Stimulated activated CD4-positive, alpha-beta T cell treated with anti-CD3 and anti-CD28 coated beads, TNF-alpha, amount 100 ng/mL, for 48 hours (primary cell): ENCODE data around the gene DEXI.
"Not testable (repeated sequence)": the region's sequence is repeated elsewhere in the genome, so short reads cannot be mapped to it uniquely, and the experiment has no call there.

Source experiments
- DNase-seq, 3 donors: peaks; one replicate each; pipeline ENCODE4 v3.0.0-alpha.2; 2020; ENCODE audit warnings: low read depth in 3 of 3

The DEXI gene

DNA sequence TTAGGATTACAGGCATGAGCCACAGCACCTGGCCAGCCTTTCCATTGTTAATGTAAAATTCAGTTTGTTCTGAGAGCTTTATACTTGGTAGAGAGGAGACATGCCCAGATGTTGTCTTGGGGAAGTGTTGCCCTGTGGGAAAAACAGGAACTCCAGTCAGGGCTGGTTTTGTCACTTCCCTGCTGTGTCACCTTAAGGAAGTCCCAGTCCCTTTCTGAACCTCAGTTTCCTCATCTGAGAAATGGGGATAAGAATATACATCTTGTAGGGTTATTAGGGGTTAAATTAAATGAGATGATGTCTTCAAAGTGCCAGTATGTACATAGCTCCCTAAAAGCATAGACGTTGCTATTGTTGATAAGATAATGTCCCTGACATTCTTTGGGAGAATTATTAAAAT lies 27.3 kb upstream of the DEXI start:
- no peak for DNase-seq

DNA sequence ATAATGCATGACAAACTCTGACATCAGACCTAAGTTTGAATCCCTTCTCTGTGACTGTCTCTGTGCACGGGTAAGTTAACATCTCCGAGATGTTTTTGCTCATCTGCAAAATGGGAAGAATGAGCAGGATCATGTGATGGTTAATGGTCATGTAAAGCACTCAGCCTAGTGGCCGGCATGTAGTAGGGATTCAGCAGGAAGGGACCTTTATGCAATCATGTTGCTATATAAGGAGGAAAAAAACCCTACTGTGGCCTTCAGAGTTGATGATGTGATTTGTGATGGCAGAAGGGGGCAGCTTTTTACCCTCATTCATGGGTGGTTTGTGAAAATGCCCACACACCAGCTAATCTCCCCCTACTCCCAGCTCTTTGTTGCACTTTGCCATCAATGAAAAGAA lies 26.2 kb upstream of the DEXI start:
- no peak for DNase-seq

DNA sequence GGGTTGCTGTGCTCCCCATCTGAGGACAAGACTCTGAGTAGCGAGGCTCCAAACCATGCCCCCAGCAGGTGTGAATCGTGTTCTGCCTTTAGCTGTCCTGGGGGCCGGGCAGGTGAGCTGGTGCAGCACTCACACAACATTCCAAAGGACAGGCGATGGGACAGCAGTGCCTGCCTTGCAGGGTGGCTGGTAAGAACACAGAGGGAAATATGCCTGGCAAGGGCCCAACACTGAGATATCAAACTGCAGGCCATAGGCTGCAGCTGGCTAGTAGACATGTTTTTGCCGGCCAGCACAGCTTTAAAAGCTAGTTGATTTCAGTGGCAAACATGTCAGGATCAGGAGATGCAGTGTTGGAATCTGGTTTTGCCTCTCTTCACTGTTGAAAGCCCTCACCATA lies 25.7 kb upstream of the DEXI start:
- no peak for DNase-seq

DNA sequence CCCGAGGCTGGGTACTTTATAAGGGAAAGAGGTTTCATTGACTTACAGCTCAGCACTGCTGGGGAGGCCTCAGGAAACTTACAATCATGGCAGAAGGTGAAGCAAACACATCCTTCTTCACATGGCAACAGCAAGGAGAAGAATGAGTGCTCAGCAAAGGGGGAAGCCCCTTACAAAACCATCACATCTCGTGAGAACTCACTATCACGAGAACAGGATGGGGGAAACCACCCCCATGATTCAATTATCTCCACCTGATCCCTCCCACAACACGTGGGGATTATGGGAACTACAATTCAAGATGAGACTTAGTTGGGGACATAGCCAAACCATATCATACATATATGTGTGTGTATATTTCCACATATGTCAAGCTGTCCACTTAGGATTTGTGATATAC lies 24.3 kb upstream of the DEXI start:
- not testable (repeated sequence) for DNase-seq

DNA sequence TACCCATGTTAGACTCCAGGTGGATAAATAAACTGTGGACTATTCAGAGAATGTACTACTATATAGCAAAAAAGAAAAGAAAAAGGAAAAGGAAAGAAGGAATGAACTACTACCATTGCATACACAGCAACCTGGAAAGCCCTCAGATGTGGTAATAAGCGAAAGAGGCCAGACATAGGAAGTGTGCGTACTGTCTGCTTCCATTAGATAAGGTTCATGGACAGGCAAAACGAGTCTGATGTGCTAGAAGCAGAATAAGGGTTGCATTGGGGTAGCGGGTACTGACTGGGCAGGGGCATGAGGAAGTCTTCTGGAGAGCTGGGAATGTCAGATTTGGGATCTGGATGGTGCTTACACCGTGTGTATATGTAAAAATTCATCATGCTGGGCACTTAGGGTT lies 23.9 kb upstream of the DEXI start:
- no peak for DNase-seq

DNA sequence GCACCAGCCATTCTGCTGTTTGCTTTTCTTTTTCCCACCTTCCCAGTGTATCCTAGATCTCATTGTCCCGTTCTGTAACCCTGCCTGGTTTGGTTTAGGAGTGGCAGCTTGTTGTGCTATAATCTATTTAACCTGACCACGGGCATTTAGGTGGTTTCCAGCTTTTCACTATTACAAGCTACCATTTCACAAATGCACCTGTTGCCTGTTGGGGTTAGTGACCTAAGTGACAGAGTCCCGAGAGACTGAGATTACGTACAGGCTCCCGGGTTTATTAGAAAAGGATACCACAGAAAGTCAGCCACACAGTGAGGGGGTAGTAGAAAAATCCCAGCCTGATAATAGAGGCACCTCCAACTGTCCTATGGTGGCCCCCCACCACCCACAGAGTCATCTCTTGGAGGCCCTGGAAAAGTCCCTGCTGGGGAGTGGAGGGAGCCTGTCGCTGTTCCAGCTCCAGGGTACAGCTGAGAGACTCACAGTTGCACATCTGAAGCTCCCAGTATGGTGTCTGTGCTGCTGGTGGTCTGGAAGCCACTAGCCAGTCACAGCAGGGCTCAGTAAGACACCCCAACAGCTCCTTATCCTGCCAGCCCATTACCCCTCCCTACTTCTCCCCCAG lies 23.3 kb upstream of the DEXI start:
- no peak for DNase-seq

DNA sequence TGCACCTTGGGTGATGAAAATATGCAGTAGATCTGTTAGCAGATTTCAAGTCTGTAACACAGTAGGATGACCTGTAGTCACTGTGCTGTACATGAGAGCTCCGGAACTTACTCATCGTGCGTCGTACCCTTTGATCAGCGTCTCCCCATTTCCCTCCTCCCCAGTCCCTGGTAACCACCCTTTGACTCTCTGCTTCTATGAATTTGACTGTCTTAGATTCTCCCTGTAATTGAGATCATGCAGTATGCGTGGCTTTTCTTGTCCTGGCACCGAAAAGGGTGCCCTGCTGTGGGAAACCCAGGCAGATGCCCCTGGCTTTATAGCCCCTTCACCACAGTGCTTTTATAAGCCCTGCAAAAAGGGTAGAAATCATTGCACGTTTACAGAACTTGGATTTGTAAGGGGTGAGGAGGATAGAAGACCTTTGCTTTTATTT lies 22.6 kb upstream of the DEXI start:
- peak; percentile 45 to 68 (median 47) for DNase-seq

DNA sequence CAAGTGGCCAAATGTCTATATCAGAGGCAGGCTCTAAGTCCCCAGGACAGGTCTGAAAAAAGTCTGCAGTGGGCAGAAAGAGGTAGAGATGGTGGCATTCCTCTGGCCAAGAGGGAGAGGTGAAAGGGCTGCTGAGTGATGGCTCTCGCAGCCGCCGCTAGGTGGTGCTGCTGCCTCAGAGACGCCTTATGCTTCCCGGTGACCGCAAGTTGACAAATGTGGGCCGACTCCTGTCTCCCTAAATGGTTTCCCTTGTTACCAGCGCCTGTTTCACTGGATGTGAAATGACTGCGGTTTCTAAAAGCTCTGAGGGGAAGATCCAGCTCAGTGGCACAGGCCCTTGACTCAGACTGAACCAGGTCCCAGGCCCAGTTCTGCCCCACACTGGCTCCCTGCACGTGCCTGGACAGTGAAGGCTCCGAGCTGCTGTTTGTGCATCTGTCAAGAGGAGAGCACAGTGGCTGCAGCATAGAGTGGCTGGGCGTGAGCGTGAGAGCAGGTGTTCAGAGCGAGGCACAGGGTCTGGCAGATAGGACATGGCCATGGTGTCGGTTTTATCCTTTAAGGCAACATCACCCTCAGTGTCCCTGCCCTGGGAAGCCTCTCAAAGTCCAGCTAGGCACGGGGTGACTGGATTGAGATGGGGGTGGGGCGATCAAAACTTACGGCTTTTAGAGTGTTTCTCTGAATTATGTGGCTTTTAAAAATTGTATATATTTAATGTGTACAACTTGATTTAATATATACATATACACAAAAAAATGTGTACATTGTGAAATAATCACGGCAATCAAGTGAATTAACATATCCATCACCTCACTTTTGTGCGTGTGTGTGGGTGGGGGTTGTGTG lies 22.0 kb upstream of the DEXI start:
- DNase-seq: peak; percentile 78 to 83 (median 80)

DNA sequence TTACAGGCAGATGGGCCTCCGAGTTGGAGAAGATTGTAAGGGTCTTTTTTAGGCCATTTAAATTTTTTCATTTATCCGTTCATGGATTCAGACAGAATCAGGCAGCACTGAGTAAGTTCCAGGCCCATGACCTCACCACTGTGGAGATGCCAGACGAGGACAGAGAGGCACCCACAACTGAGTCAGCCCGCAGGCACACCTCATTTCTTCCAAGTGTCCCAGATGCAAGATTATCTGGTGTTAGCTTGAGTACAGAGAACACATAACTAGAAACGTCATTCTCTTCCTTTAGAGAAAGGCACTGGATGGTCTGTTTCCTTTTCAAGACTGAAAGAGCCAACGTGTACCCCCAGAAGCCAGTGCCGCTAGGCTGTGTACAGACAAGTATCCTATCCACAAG lies 19.0 kb upstream of the DEXI start:
- no peak for DNase-seq

DNA sequence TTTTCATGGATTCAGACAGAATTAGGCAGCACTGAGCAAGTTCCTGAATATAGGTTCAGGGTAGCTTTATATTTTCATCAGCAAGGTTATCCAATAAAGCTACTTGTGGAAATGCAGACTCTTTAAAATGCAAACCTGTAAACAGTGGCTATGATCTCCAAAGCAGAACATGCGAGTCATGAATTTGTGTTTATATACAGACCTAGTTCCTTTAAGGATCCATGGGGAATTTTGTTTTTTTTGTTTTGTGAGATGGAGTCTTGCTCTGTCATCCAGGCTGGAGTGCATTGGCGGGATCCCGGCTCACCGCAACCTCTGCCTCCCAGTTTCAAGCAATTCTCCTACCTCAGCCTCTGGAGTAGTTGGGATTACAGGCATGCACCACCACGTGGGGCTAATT lies 16.9 kb upstream of the DEXI start:
- DNase-seq: no peak

DNA sequence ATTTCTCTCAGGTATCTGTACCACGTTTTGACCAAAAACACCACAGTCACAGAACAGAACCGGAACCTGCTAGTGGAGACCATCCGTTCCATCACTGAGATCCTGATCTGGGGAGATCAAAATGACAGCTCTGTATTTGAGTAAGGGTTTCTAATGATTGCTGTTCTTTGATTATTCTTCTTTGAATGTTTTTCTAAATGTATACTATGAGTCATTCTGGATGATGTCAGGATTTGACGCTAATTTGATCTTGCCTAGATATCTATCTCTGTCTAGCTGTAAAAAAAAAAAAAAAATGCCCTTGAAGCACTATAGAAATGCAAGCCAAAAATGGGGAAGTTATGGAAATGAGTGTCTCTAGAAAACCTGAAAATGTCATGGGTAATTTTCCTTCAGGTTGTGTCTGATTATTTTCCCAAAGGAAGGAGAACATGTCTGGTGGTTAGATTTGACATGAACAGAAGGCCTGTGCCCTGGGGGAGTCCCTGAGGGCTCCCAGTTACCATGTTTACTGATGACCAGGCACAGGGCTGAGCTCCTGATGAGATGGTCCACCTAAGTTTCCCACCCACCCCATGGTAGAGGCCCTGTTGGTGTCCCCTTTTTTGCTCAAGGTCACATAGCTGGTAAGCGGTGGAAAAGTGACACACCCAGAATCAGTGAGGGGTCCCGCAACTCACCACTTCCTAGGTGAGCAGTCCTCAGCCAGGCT lies 15.7 kb upstream of the DEXI start:
- DNase-seq: no peak

DNA sequence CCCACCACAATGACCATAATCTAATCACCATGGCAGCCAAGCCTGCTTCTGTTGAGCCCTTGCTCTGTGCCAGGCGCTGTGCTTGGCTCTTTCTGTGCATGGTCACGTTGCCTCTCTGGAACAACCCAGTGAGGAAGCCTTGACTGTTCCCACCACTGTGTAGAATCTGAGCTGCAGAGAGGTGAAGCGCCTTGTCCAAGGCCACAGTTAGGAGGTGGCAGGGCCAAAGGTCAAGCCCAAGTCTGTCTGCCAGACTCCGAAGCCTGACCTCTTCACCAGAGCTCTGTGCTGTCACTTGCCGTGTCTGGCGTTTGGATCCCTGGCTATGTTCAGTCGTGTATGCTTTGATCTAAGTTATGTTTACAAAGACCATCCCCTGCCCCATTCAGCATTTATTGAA lies 12.6 kb upstream of the DEXI start:
- DNase-seq: no peak

DNA sequence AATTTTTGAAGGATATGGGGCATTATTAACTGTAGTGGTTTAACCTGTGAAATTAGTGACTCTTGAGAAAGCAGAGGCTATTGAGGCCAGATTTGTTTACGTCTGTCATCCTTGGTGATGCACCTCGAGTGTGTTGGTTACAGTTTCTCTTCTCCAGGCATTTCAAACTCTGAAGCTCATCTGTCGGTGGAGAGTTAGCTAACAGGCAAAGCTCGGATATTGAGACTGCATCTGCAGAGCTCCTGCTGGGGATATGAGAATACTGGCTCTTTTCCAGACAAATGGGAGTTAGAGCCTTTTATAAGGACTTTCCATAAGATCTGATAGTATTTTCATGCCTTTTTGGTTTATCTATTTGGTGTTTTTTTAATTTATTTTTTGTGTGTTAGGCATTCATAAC lies 8.8 kb upstream of the DEXI start:
- no peak for DNase-seq

DNA sequence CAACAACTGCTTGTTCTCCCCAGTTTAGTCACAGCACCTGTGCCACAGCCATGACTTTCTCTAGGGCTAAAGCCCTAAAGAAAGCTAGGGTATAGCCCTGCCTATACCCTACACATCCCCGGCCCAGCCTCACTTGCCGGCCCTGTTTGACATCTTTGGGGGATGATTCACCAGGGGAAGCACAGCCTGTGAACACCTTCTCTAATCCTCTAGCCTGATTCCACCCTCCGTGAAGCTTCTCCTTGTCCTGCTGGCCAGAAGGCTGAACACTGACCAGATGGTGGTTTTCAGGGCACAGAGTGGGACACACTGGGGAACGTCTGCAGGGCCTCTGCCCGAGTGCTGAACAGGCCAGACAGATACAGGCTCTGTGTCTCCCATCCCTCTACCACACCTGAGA lies 8.1 kb upstream of the DEXI start:
- DNase-seq: no peak

DNA sequence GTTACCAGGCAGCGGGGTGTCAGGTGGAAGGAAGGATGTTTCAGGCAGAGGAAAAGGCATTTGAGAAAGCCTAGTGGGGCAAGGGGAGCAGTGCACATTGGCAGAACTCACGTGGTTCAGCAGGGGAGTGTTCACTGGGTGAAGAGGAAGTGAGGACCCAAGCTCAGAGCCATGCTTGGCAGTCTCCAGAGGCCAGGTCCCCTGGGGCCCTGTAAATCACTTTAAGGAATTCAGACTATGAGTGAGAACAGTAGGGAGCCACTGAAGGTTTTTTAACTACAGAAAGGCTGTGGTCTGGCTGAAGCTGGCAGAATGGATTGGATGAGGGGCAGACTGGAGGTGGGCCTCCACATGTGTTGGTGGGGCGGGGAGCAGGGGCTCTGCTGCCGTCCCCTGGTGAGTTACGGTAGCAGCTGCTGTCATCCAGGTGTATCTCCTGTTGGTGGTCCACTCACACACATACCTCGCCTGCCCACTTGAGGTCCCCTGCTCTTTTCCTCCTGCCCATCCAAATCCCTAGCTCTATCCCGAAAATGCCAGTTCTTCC lies 7.2 kb upstream of the DEXI start:
- DNase-seq: no peak

DNA sequence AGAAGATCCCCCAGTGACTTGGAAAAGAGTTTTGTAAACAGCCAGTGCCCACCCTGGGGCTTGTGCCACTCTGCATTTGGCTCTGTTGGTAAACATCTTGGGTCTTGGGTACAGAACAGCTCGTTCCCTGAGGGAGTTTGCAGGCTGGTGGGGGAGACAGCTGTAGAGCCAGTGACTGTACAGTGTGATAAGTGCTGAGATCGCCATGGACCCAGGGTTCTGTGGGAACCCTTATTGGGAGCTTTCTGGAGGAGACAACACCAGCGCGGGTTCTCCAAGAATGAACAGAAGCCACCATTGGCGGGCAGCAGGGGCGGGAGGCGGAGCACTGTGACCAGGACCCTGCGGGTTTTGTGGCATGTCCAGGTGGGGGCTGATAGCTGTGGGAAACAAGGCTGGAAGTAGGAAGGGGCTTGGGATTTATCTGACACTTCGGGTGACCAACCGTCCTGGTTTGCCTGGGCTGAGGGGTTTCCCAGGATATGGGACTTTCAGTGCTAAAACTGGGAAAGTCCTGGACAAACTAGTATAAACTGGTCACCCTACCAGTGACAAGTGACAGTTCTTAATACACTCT lies 5.0 kb upstream of the DEXI start:
- no peak for DNase-seq

DNA sequence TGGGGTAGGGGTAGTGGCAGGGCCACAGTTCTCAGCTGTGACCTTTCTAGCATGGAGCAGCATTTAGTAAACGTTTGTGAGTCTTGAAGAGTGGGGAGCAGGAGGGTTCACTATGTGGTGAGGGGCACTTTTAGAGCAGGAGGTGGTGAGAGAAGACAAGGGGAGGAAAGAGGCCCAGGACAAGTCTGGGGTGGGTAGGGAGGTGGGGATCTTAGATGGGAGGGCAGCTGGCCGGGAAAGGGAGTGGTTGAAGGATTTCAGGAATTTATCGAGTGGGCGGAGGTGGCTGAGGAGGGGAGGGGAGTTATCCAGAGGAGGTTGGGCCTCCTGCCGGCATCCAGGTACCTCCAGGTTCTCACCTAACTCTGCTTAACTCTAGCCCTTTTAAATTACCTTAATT lies 4.0 kb upstream of the DEXI start:
- DNase-seq: no peak

DNA sequence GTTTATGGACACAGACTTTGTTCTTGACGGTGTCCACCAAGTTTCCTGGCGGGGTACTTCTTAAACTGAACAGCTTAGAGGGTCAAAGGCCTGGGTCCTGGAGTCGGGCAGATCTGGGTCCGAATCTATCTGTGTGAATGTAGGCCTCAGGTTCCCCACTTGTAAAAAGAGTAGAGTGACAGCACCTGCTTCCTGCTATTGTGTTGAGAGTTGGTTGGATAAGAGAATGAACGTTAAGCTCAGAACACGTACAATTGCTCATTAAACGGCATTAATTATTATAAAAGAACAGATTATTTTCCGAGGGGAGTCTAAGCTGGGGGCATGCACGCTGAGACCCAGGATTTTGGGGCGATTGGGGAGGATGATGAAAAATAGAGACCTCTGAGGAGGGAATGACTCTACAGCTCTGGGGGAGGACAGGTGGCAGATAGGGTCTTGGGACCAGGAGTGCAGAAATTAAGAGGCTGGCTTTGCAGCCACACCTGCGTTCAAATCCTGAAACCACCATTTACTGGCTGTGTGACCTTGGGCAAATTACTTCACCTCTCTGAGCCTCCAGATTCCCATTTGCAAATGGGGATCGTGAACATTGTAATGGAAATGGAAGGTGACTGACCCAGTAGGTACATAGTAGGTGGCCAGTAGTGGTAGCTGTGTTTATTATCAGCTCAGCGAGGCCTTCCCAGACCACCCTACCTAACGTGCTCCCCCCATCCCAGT lies 3.0 kb upstream of the DEXI start:
- DNase-seq: no peak

DNA sequence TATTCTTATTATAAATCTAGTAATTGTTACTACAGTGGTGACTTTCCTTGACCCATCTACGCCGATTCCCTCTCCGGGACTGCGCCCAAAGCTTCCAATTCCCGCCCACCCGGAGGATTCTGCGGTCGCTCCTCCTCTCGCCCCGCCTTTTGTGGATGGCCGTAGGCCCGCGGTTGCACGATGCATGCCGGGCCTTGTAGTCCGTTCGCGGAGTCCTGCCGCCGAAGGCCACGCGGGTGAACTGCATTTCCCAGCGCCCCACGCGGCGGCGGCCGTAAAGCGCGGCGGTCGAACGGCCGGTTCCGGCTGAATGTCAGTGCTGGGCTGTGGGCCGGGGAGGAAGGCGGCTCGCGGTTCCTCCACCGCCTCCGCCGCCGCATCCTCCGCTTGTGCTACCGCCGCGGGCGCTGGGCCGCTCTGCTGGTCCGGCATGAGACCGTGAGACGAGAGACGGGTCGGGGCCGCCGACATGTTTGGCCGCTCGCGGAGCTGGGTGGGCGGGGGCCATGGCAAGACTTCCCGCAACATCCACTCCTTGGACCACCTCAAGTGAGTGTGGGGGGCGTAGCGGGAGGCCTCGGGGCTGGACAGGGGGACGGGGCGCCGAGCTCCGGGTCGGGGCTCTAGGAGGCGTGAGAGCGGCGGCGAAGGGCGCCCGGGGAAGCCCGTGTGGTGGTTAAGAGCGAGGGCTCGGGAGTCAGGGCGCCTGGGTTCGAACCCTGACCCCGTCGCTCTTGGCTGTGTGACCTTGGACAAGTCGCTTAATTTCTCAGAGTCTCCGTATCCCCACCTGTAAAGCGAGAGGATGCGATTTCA lies 2.2 kb upstream of the DEXI start, which contains the start of gene CLEC16A:
Gene CLEC16A (plus strand): TSS at position 316 of the 816 bp plus-strand sequence. CDS start 154 bp downstream, at position 470.
- peak; percentile 89 to 93 (median 91) for DNase-seq

DNA sequence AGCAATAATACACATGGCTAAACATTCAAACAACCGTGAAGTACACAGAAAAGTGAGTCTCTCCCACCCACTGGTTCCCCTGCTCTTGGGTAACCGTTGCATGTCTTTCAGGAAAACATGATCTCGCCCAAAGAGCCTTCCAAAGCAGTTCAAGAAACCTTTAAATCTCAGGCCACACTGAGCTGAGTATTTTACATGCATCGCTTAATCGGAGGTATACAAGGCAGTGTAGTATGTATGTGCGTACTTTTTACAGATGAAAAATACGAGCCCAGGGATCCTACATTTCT lies 741 bp upstream of the DEXI start:
- no peak for DNase-seq

DNA sequence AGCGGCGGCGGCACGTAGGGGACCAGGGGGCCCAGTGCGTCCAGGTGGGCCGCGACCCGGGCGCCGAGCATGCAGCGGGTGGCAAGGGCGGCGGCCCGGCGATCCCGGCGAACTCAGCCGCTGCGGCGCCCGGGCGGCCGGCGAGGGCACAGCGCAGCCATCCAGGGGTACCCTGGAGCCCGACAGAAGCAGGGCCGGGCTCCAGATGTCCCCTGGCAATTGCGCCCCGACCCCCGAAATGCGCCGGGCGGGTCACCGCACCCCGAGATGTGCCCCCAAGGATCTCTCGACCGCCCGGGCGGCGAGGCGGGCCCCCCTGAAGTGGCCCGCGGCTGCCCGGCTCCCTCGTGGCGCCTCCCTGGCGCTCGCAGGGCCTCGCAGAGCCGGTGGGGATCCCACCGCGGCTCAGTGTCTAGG lies 325 bp downstream of the DEXI start:
- DNase-seq: not testable (repeated sequence)
